Body of pancreas (tissue), 4 donors: ENCODE data around the gene NSUN2.
A peak's percentile ranks its signal among the peaks of the same experiment; 100 is the strongest.

Experiments
- CTCF ChIP-seq, 7 experiments: fragments of 450-650 bp in 4 of 7; fragments of 200-600 bp in 3 of 7; sonication (generic) in 3 of 7; IDR thresholded peaks; one replicate each; pipeline ENCODE4 v1.5.1; 2016 to 2019; ENCODE audit warnings: antibody characterized with exemption in 7 of 7
- POLR2A ChIP-seq, 3 donors: fragments of 450-650 bp; IDR thresholded peaks; one replicate each; pipeline ENCODE4 v1.6.1; 2016; ENCODE audit warnings: antibody characterized with exemption in 3 of 3, mild to moderate bottlenecking in 2 of 3

GRCh38 chr5:6583049-6583880 is 49.6 kb downstream of the NSUN2 start:
- TF ChIP-seq CTCF (IDR thresholded peaks at IDR 0.05): peak in 6 of 7 experiments; percentile 7 to 58 (median 38)
- no peak for TF ChIP-seq POLR2A (IDR thresholded peaks at IDR 0.05)
